Esophagus muscularis mucosa (tissue), 4 donors: ENCODE measurements around the gene BCAT1. TPM values are rescaled to one million over a fixed set of nuclear protein-coding genes. Genes with fewer than 3 reads are reported as not detected.

ENCODE experiments used
- DNase-seq: peaks from one replicate; pipeline ENCODE4 v3.0.0-alpha.2; 2017; ENCODE audit errors: extremely low spot score
- H3K27ac ChIP-seq, 4 donors: fragments of 200-600 bp; sonication (generic); replicated peaks in 1 of 4; 1 replicate in 3 of 4; 2 replicates in 1 of 4; pipeline ENCODE4 v1.5.1; 2016 to 2019; ENCODE audit warnings: mild to moderate bottlenecking in 1 of 4
- H3K27me3 ChIP-seq, 4 donors: fragments of 200-600 bp; sonication (generic); one replicate each; pipeline versions ENCODE4 v1.5.1 to v1.6.0; 2016 to 2019
- H3K36me3 ChIP-seq, 4 donors: fragments of 200-600 bp; sonication (generic); one replicate each; pipeline ENCODE4 v1.5.1; 2016 to 2019
- H3K4me1 ChIP-seq, 4 donors: fragments of 200-600 bp; sonication (generic); one replicate each; pipeline ENCODE4 v1.5.1; 2016 to 2019
- H3K4me3 ChIP-seq, 4 donors: fragments of 200-600 bp; sonication (generic); 1 replicate in 2 of 4; 2 replicates in 2 of 4; pipeline ENCODE4 v1.5.1; 2016 to 2019; ENCODE audit warnings: mild to moderate bottlenecking in 4 of 4, moderate library complexity in 1 of 4
- H3K9me3 ChIP-seq, 4 donors: fragments of 200-600 bp; sonication (generic); 1 replicate in 3 of 4; 2 replicates in 1 of 4; pipeline ENCODE4 v1.5.1; 2016 to 2019
- CTCF ChIP-seq, 3 experiments: fragments of 200-600 bp in 2 of 3; fragments of 450-650 bp in 1 of 3; sonication (generic) in 2 of 3; IDR thresholded peaks; one replicate each; pipeline ENCODE4 v1.5.1; 2017 to 2019; ENCODE audit warnings: antibody characterized with exemption in 3 of 3, mild to moderate bottlenecking in 2 of 3, moderate library complexity in 1 of 3
- EP300 ChIP-seq: sonication (generic); formaldehyde crosslinking; IDR thresholded peaks from one replicate; pipeline ENCODE4 v1.6.1; 2017; ENCODE audit warnings: antibody characterized with exemption
- POLR2A ChIP-seq: fragments of 450-650 bp; IDR thresholded peaks from one replicate; pipeline ENCODE4 v1.6.1; 2017; ENCODE audit warnings: antibody characterized with exemption, moderate library complexity, mild to moderate bottlenecking, low read depth
- POLR2AphosphoS5 ChIP-seq, 2 donors: sonication (generic); formaldehyde crosslinking; IDR thresholded peaks; one replicate each; pipeline ENCODE4 v1.6.1; 2017; ENCODE audit warnings: antibody characterized with exemption in 2 of 2
- WGBS: methylation state at CpG from one replicate; pipeline ENCODE4 v1.1.5; 2018; 5-methylcytosine and 5-hydroxymethylcytosine counted together
- intact Hi-C: fragments of 100-400 bp; cut with DNase I; formaldehyde crosslinking; loops from one replicate; pipeline ENCODE4 v1.15.1; 2023
- total RNA-seq, 4 donors: library from RNA; depleted of rRNA; stranded (reverse); fragments of >200 nt; gene quantifications; one replicate each; pipeline versions ENCODE4 v1.1.0 to v1.2.1, GENCODE V29; 2016

BCAT1 gene
- total RNA-seq, 4 donors from 2014 or later = 9.1 to 23.4 (median 14.7) TPM

DNA sequence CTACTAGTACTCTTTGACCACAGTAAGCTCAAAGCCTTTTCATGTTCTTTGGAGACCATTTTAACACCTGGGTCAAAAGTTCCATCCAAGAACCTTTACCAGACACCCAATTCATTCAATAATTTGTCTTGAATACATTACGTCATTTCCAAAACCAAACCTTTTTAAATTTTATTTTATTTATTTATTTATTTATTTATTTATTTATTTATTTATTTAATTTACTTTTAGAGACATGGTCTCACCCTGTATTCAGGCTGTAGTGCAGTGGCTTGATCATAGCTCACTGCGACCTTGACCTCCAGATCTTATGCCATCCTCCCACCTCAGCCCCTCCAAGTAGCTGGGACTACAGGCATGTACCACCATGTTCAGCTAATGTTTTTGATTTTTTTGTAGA lies 113.5 kb downstream of the BCAT1 start:
- intact Hi-C loops = no loop called here
- DNase-seq = no peak
- H3K27ac ChIP-seq = no peak overlapping the region
- no peaks in the 10 kb centered on the region for H3K36me3 ChIP-seq
- no peaks in the 10 kb centered on the region for H3K9me3 ChIP-seq
- 89% methylated on average over 2 of the region's 2 CpGs for WGBS
- H3K4me3 ChIP-seq = no peak overlapping the region
- H3K4me1 ChIP-seq = peaks cover 6 to 23% (median 20%) of the 10 kb centered on the region in 4 donors
- no peak for TF ChIP-seq EP300
- no peak for TF ChIP-seq CTCF (IDR thresholded peaks at IDR 0.05)
- no peak for TF ChIP-seq POLR2A
- no peak for TF ChIP-seq POLR2AphosphoS5 (IDR thresholded peaks at IDR 0.05)
- no peaks in the 10 kb centered on the region for H3K27me3 ChIP-seq

DNA sequence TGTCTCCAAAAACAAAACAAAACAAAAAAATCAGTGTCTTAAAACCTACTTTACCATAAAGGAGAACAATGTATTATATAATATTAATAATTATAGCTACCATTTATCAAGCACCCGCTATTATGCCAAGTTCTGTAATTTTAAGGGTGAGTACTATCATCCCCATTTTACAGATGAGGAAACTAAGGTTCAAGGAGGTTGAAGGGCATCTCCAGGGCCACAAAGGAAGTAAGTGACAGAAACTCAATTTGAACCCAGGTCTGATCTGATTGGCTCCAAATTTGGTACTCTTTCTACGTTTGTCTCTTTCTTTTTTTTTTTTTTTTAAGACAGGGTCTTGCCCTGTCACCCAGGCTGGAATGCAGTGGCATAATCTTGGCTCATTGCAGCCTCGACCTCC lies 115.4 kb downstream of the BCAT1 start:
- intact Hi-C loops = no loop called here
- Histone ChIP-seq H3K4me1 (peaks cover 0 to 9% (median 9%) of the 10 kb centered on the region in 4 donors), H3K9me3 (no peaks in the 10 kb centered on the region), H3K27me3 (no peaks in the 10 kb centered on the region), H3K36me3 (no peaks in the 10 kb centered on the region), H3K4me3 (no peak overlapping the region), H3K27ac (no peak overlapping the region)
- WGBS = 91% methylated on average over 3 of the region's 3 CpGs
- DNase-seq = no peak
- TF ChIP-seq POLR2AphosphoS5 (IDR thresholded peaks at IDR 0.05) (no peak), CTCF (IDR thresholded peaks at IDR 0.05) (no peak)

GRCh38 chr12:24823808-24824515 lies 124.9 kb downstream of the BCAT1 start:
- Histone ChIP-seq H3K36me3 (no peaks in the 10 kb centered on the region), H3K27ac (no peak overlapping the region), H3K9me3 (no peaks in the 10 kb centered on the region), H3K4me3 (no peak overlapping the region), H3K4me1 (peaks cover 0 to 9% (median 0%) of the 10 kb centered on the region in 4 donors), H3K27me3 (no peaks in the 10 kb centered on the region)
- intact Hi-C loops = no loop called here
- WGBS = 75% methylated on average over 5 of the region's 5 CpGs
- no peak for DNase-seq
- TF ChIP-seq POLR2A (no peak), POLR2AphosphoS5 (IDR thresholded peaks at IDR 0.05) (no peak), CTCF (IDR thresholded peaks at IDR 0.05) (no peak), EP300 (no peak)

DNA sequence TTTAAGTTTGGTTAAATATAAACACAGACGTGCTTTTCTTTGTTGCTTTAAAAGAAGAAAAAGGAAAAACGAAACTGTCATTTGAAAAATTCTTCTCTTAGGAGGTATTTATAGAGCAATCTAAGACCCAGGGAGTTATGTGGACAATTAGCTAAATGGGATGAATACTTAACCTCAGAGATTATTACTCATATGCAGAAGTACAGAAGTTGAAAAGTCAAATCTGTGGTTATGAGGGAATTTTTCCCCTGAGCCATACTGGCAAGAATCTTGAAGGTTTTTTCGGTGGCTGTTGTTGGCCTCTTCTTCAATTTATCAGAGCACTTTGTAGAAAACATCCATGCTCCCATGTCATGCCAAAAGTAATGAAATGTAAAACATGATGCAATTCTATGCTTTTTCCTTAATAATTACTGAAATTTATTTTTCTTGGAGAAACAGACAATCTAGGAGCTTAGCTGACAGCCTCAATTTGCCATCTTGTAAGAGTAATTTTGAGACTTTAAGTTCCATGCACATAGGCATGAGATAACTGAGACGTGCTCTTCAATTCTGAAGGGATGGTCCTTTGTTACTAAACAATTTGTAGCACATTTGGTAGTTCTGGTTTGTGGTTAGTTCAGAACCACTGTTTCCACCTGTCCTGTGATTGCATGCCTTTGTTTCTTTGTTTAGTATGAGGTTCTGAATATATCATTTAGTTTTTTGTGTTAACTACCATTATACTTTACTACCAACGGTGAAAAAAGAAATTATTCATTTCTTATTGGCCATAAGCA lies 126.6 kb downstream of the BCAT1 start:
- Histone ChIP-seq H3K27me3 (no peaks in the 10 kb centered on the region), H3K4me3 (no peak overlapping the region), H3K4me1 (peaks cover 0 to 9% (median 0%) of the 10 kb centered on the region in 4 donors), H3K36me3 (no peaks in the 10 kb centered on the region), H3K27ac (no peak overlapping the region), H3K9me3 (no peaks in the 10 kb centered on the region)
- no peak for TF ChIP-seq EP300
- TF ChIP-seq POLR2AphosphoS5 (IDR thresholded peaks at IDR 0.05) = no peak
- no peak for TF ChIP-seq CTCF (IDR thresholded peaks at IDR 0.05)
- no peak for TF ChIP-seq POLR2A
- intact Hi-C loops = no loop called here
- 60% methylated on average over 5 of the region's 5 CpGs for WGBS
- DNase-seq = no peak
